Measurements from ENCODE around the gene DISP2. TPM values are rescaled to one million over a fixed set of nuclear protein-coding genes. Genes with fewer than 3 reads are reported as not detected.

Gene DISP2
- total and polyA plus RNA-seq, 2 of the 8 experiments (the other 6 are each of a cell fraction or from before 2014, with no cell fraction given): 0.45 to 1.2 TPM

DNA sequence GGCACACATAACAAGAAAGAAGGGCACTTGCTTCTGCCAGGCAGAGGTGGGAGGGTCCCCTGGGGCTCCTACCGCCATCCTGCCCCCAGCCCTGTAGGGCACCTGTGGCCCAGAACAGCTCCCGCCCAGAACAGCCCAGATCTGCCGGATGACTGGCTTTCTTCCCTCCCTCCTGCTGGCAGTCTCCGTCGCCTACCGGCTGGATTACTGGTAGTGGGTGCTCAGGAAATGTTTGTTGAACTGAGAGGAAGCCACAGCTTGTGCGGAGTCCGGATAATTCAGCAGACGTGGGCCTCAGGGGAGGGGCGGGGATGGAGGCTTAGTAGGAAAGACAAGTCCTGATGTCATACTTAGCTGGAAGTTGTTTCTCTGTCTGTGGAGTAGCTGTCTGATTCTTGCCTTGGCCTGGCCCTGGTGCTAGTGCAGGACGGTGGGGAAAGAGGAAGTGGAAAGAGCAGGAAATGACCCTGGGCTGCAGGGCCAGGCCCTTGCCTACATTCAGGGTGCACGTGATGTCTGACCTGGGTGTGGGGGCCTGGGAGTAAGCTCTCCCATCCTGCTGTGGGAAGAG lies 24.0 kb upstream of the DISP2 start (continued):
- no peak for TF ChIP-seq TBP (IDR thresholded peaks at IDR 0.05; ENCODE audit: low read depth, low read length)
- TF ChIP-seq, protein P1, sequence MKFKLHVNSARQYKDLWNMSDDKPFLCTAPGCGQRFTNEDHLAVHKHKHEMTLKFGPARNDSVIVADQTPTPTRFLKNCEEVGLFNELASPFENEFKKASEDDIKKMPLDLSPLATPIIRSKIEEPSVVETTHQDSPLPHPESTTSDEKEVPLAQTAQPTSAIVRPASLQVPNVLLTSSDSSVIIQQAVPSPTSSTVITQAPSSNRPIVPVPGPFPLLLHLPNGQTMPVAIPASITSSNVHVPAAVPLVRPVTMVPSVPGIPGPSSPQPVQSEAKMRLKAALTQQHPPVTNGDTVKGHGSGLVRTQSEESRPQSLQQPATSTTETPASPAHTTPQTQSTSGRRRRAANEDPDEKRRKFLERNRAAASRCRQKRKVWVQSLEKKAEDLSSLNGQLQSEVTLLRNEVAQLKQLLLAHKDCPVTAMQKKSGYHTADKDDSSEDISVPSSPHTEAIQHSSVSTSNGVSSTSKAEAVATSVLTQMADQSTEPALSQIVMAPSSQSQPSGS (IDR thresholded peaks at IDR 0.05; ENCODE audit: low read length): no peak
- no peak for TF ChIP-seq TAF1 (IDR thresholded peaks at IDR 0.05; ENCODE audit: low read depth, low read length)
- TF ChIP-seq CTBP2 (IDR thresholded peaks at IDR 0.05; ENCODE audit: borderline replicate concordance, insufficient read depth, insufficient read length, low read length): no peak
- TF ChIP-seq NANOG (IDR thresholded peaks at IDR 0.05; ENCODE audit: insufficient read depth, low read depth, low read length, poor library complexity, severe bottlenecking): no peak
- no peak for TF ChIP-seq BCL11A (IDR thresholded peaks at IDR 0.05; ENCODE audit: low read depth in 2 of 2, low read length in 2 of 2)
- TF ChIP-seq BACH1 (IDR thresholded peaks at IDR 0.05; ENCODE audit: low read length): no peak
- no peak for TF ChIP-seq HDAC6 (IDR thresholded peaks at IDR 0.05; ENCODE audit: low read depth, low read length)
- TF ChIP-seq SP4 (IDR thresholded peaks at IDR 0.05; ENCODE audit: low read length): no peak

Measured in H1 (cell line).